Stomach (tissue), 4 donors: ENCODE data around the gene FZD4.

ENCODE experiments used
- EP300 ChIP-seq: sonication (generic); formaldehyde crosslinking; IDR thresholded peaks from one replicate; pipeline ENCODE4 v1.6.1; 2017; ENCODE audit warnings: antibody characterized with exemption
- POLR2A ChIP-seq, 4 donors: fragments of 450-650 bp; IDR thresholded peaks; one replicate each; pipeline ENCODE4 v1.6.1; 2016; ENCODE audit warnings: antibody characterized with exemption in 4 of 4, control low read depth in 2 of 4, mild to moderate bottlenecking in 1 of 4, moderate library complexity in 1 of 4
- TF ChIP-seq, protein P1 (sequence below), 7 experiments: fragments of 450-650 bp in 4 of 7; fragments of 200-600 bp in 3 of 7; sonication (generic) in 3 of 7; IDR thresholded peaks; one replicate each; pipeline ENCODE4 v1.5.1; 2016 to 2019; ENCODE audit warnings: antibody characterized with exemption in 7 of 7, control low read depth in 2 of 7, mild to moderate bottlenecking in 1 of 7

DNA sequence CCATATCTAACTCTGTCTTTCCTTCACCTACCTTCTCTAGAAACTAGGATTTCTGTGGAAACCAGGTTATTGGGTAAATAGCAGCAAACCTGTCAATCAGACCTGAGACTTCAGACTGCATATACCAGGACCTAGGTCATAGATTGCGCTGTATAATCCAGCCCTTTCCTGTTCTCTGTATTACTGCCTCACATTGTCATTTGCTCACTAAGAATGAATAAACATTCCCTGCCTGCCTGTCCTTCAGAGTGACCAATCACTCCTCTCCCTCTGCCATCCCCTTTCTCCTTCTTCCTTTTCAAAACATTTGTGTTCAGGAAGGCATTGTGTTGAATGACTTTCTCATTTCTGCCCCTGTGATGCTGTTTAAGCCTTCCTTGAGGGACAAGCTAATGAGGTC, 14.1 kb upstream of the FZD4 start:
- TF ChIP-seq, protein P1, sequence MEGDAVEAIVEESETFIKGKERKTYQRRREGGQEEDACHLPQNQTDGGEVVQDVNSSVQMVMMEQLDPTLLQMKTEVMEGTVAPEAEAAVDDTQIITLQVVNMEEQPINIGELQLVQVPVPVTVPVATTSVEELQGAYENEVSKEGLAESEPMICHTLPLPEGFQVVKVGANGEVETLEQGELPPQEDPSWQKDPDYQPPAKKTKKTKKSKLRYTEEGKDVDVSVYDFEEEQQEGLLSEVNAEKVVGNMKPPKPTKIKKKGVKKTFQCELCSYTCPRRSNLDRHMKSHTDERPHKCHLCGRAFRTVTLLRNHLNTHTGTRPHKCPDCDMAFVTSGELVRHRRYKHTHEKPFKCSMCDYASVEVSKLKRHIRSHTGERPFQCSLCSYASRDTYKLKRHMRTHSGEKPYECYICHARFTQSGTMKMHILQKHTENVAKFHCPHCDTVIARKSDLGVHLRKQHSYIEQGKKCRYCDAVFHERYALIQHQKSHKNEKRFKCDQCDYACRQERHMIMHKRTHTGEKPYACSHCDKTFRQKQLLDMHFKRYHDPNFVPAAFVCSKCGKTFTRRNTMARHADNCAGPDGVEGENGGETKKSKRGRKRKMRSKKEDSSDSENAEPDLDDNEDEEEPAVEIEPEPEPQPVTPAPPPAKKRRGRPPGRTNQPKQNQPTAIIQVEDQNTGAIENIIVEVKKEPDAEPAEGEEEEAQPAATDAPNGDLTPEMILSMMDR (IDR thresholded peaks at IDR 0.05): no peak
- no peak for TF ChIP-seq EP300
- no peak for TF ChIP-seq POLR2A (IDR thresholded peaks at IDR 0.05)
